ENCODE data around the gene CPO. TPM values are rescaled to one million over a fixed set of nuclear protein-coding genes. Genes with fewer than 3 reads are reported as not detected.

The CPO gene
- not detected for total RNA-seq

GRCh38 chr2:206939340-206939739 is at the start of gene CPO:
CPO (plus strand) TSS chr2:206939518; CDS start chr2:206939600, 82 bp downstream.
- intact Hi-C loops (cut with DNase I; ENCODE audit: low total_unique reads), result no loop called here
- no peak within 1 kb of the TSS for H3K27ac ChIP-seq
- no peaks in the 10 kb centered on the region for H3K27me3 ChIP-seq
- TF ChIP-seq POLR2AphosphoS5 (IDR thresholded peaks at IDR 0.05) (no peak), CTCF (IDR thresholded peaks at IDR 0.05) (no peak), EP300 (IDR thresholded peaks at IDR 0.05; ENCODE audit: low read depth) (no peak)
- 79 to 81% methylated on average over 2 of the region's 2 CpGs for WGBS, 2 donors (ENCODE audit: low coverage in 1 of 2)
- in situ Hi-C loops (cut with MboI; ENCODE audit: low pct_ligation_motif_present in 1 of 4, low pct_unique_long_range_greater_than_20kb in 1 of 4, low sequenced_read_pairs in 3 of 4), result no loop called here
- no peaks in the 10 kb centered on the region for H3K36me3 ChIP-seq
- DNase-seq, result no peak
- H3K4me1 ChIP-seq, result no peaks in the 10 kb centered on the region
- H3K4me3 ChIP-seq, result no peak within 1 kb of the TSS
- no peaks in the 10 kb centered on the region for H3K9me3 ChIP-seq

DNA sequence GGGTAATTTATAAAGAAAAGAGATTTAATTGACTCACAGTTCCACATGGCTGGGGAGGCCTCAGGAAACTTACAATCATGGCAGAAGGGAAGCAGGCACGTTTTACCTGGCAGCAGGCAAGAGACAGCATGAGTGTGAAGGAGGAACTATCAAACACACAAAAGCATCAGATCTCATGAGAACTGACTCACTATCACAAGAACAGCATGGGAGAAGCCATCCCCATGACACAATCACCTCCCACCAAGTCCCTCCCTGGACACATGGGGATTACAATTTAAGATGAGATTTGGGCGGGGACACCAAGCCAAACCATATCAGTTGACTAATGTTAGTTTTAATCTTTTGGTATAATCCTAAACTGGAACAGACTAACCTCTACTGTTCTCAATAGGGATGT is 49.1 kb upstream of the CPO start:
- Histone ChIP-seq H3K4me3 (no peak overlapping the region), H3K27ac (no peak overlapping the region), H3K27me3 (no peaks in the 10 kb centered on the region), H3K36me3 (no peaks in the 10 kb centered on the region), H3K9me3 (no peaks in the 10 kb centered on the region), H3K4me1 (no peaks in the 10 kb centered on the region)
- in situ Hi-C loops (cut with MboI; ENCODE audit: low pct_ligation_motif_present in 1 of 4, low pct_unique_long_range_greater_than_20kb in 1 of 4, low sequenced_read_pairs in 3 of 4), result no loop called here
- TF ChIP-seq POLR2A (IDR thresholded peaks at IDR 0.05), result no peak
- TF ChIP-seq CTCF (IDR thresholded peaks at IDR 0.05), result no peak
- no peak for TF ChIP-seq EP300 (IDR thresholded peaks at IDR 0.05; ENCODE audit: low read depth)
- TF ChIP-seq POLR2AphosphoS5 (IDR thresholded peaks at IDR 0.05), result no peak
- intact Hi-C loops (cut with DNase I; ENCODE audit: low total_unique reads), result no loop called here
- no peak for DNase-seq
- 45 to 74% methylated on average over 2 of the region's 2 CpGs for WGBS, 2 donors (ENCODE audit: low coverage in 1 of 2)

DNA sequence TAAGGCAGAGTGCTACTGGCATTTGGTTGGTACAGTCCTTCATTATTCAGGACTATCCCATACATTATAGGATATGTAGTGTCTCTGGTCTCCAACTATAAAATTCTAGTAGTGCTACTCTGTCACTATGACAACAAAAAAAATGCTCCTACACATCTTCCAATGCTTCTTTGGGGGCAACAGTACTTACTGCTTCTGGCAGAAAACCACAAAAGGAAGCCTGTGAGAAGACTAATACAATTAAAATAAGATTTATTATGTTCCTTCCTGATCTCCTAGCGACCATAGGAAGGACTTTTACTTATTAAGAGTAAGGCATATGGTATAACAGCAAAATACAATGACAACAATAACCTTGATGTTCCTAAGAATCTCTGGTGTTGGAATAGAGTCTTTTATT is 48.4 kb upstream of the CPO start:
- H3K4me3 ChIP-seq, result no peak overlapping the region
- H3K9me3 ChIP-seq, result no peaks in the 10 kb centered on the region
- H3K27ac ChIP-seq, result no peak overlapping the region
- no peaks in the 10 kb centered on the region for H3K27me3 ChIP-seq
- no peak for DNase-seq
- H3K36me3 ChIP-seq, result no peaks in the 10 kb centered on the region
- WGBS, 2 donors (ENCODE audit: low coverage in 1 of 2), result 30 to 33% methylated on average over 1 of the region's 1 CpG
- TF ChIP-seq CTCF (IDR thresholded peaks at IDR 0.05), result no peak
- TF ChIP-seq EP300 (IDR thresholded peaks at IDR 0.05; ENCODE audit: low read depth), result no peak
- TF ChIP-seq POLR2AphosphoS5 (IDR thresholded peaks at IDR 0.05), result no peak
- TF ChIP-seq POLR2A (IDR thresholded peaks at IDR 0.05), result no peak
- in situ Hi-C loops (cut with MboI; ENCODE audit: low pct_ligation_motif_present in 1 of 4, low pct_unique_long_range_greater_than_20kb in 1 of 4, low sequenced_read_pairs in 3 of 4), result no loop called here
- intact Hi-C loops (cut with DNase I; ENCODE audit: low total_unique reads), result no loop called here
- H3K4me1 ChIP-seq, result no peaks in the 10 kb centered on the region

DNA sequence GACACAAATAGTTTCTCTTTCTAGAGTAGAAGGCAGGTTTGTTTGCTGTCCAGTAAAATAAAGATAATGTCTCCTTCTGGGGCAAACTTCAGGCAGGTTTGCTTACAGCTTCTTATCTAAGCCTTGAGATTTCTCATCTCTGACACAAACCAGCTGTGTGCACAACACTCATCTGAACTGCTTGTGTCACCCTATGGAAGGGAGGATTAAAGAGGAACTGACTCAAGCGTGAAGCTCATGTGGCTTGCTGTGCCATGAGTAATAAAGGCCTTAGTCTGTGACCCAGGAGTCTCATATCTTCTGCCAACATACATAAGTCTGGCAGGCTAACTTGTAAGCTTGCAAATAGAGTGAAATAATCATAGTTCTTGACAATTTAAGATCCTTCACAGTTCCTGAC is 24.2 kb upstream of the CPO start:
- 19% methylated on average over 1 of the region's 1 CpG; no CpG with 5 or more reads in 1 of the 2 donors for WGBS, 2 donors (ENCODE audit: low coverage in 1 of 2)
- Histone ChIP-seq H3K9me3 (no peaks in the 10 kb centered on the region), H3K4me1 (no peaks in the 10 kb centered on the region), H3K4me3 (no peak overlapping the region), H3K36me3 (no peaks in the 10 kb centered on the region), H3K27me3 (no peaks in the 10 kb centered on the region), H3K27ac (no peak overlapping the region)
- TF ChIP-seq CTCF (IDR thresholded peaks at IDR 0.05) (no peak), POLR2AphosphoS5 (IDR thresholded peaks at IDR 0.05) (no peak), EP300 (IDR thresholded peaks at IDR 0.05; ENCODE audit: low read depth) (no peak), POLR2A (IDR thresholded peaks at IDR 0.05) (no peak)
- DNase-seq, result no peak
- intact Hi-C loops (cut with DNase I; ENCODE audit: low total_unique reads) (no loop called here), in situ Hi-C loops (cut with MboI; ENCODE audit: low pct_ligation_motif_present in 1 of 4, low pct_unique_long_range_greater_than_20kb in 1 of 4, low sequenced_read_pairs in 3 of 4) (no loop called here)
